Left renal cortex interstitium (tissue), 4 donors: Measurements from ENCODE around the gene XXYLT1. TPM values are rescaled to one million over a fixed set of nuclear protein-coding genes. Genes with fewer than 3 reads are reported as not detected.
"Not testable (repeated sequence)": the region's sequence is repeated elsewhere in the genome, so short reads cannot be mapped to it uniquely, and the experiment has no call there.

ENCODE experiments used
- DNase-seq, 4 donors: peaks; one replicate each; pipeline ENCODE4 v3.0.0-alpha.2; 2013; ENCODE audit warnings: low read depth in 4 of 4, low spot score in 2 of 4, missing footprints in 1 of 4
- polyA plus RNA-seq, 4 donors: library from polyadenylated mRNA; unstranded; fragments of 120-200 nt; gene quantifications; one replicate each; pipeline ENCODE4 v1.2.1, GENCODE V29; 2013; ENCODE audit not compliant: insufficient read length in 4 of 4

Gene XXYLT1, protein sequence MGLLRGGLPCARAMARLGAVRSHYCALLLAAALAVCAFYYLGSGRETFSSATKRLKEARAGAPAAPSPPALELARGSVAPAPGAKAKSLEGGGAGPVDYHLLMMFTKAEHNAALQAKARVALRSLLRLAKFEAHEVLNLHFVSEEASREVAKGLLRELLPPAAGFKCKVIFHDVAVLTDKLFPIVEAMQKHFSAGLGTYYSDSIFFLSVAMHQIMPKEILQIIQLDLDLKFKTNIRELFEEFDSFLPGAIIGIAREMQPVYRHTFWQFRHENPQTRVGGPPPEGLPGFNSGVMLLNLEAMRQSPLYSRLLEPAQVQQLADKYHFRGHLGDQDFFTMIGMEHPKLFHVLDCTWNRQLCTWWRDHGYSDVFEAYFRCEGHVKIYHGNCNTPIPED
- 10 to 100 TPM; 25.6 to 36.9 (median 30.8) TPM for polyA plus RNA-seq

DNA sequence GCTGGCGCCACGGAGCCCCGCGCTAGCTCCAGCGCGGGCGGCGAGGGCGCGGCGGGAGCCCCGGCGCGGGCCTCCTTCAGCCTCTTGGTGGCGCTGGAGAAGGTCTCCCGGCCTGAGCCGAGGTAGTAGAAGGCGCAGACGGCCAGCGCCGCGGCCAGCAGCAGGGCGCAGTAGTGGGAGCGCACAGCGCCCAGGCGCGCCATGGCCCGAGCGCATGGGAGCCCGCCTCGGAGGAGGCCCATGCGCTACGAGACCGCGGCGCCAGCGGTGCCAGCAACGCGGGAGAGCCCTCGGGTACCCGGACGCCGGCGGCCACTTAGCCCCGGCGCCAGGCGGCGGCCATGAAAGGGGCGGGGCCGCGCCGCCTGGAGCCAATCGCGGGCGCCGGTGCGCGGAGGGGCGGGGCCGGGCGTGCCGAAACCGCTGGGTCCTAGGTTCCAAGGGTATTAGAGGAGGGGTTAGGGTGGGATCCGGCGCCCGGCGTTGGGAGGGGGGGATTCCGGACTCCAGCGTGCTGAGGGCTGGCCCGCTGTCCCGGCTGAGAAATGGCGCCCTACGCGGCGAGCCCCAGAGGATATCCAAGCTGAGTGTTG, at the start of gene XXYLT1:
TSS of gene XXYLT1 (minus strand) at position 343 of the 593 bp plus-strand sequence. CDS start at position 242, 101 bp downstream.
- DNase-seq, result peak in 3 of 4 donors; percentile 79 to 84 (median 80)

DNA sequence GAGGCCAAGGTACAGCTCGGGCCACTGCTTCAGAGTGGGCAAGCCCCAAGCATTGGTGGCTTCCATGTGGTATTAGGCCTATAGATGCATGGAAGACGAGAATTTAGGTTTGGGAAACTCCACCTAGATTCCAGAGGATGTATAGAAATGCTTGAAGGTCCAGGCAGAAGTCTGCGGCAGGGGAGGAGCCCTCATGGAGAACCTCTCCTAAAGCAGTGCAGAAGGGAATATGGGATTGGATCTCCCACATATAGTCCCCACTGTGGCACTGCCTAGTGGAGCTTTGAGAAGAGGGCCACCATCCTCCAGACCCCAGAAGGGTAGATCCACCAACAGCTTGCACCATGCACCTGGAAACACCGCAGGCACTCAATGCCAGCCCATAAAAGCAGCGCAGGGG, 48.1 kb upstream of the XXYLT1 start:
- no peak for DNase-seq

DNA sequence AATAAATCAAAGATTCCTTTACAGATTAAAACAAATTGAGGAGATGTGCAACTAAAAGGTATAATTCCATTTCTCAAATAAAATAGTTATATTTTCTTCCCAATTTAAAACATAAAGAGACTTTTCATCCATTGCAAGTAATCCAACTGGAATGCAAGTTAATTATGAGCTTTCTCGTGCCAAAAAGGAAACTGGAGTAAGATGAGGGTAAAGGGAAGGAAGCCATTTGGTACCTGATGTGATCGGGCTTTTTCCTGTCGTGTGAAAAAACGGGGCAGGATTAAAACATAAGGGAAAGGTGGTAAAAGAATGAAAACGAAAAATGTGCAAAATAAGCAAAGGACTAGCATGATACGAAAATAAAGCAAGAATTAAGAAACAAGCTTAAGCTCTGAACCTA, 41.8 kb upstream of the XXYLT1 start:
- DNase-seq, result no peak

DNA sequence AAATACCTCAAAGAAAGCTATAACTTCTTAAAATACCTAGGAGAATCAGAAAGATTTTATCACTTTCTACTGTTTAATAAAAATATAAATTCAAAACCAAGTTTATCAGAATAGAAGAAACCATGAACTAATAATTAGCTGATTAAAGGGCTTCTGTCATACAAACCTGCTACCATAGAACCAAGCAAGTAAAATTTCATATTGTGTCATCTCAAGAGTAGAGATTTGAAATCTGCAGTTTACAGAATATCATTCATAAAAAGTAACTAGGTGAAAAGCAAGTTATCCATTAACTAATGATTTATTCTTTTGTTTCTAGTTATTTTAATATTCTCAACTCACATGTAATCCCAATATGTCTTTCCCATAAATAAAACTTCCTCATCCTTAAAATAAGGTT, 36.8 kb upstream of the XXYLT1 start:
- DNase-seq, result no peak

DNA sequence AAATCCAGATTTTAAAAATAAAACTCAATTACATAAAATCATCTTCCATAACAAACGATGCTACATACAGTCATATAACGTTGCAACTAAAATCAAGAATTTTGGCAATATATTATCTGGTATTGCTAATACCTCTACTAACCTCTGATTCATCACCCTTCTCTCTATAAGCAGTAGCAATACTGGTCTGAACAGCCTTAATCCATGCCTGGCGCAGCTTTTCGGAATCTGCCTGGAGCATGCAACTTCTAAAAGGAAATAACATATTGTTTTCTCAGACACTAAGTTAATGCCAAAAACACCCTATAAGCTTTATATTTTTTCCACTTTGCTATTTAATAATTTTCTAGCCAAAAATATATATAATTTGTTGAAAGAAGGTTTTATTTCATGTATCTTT, 35.4 kb upstream of the XXYLT1 start:
- no peak for DNase-seq

DNA sequence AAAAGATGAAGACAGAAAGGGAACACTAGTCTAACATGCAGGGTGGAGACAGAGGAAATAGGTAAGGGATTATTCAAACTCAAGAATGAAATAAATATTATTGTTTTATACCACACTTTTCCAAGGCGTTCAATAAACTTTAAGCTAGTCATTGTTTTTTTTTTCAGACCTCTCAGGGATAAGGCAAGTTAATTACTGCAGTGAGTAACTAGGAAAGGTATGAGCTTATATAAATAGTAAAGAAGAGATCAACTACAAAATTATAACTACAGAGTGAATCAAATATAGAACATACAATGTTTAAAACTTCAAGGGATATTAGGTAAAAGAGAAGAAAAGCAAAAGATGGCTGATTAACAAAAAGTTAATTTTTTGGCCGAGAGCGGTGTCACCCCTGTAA, 31.5 kb upstream of the XXYLT1 start:
- DNase-seq, result no peak

DNA sequence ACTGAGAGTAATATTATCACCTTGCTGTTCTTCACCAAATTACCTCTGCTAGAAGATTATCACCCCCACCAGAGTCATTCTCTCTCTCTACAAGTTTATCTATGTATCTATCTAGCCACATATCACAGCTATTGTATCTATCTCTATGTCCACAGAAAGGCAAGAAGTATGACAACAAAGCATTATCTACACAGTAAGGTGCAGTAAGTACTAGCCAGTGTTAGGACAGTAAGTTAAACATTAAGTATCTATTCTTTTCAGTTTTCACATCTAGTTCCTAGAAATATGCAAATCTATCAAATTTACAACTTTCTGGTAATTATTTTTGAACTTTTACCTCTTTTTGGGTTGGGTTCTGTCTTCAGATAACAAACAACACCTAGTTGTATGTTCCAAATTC, 26.5 kb upstream of the XXYLT1 start:
- DNase-seq, result no peak

DNA sequence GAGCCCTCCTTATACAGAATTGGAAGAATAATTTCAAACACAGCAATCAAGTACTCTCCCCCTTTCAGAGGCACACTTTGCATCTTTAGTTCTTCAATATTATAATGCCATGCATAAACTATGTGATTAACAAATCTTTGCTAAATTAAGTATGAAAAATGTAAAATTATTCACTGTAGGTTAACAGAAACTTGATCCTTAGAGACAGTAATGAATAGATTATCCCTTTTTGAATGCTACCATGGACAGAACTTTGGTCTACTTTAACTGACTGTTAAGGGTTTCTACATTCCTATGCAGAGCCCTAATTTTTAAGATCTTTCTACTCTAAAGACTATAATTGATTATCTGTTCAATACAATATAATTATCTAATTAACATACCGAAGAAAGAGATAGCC, 25.7 kb upstream of the XXYLT1 start:
- DNase-seq, result no peak

DNA sequence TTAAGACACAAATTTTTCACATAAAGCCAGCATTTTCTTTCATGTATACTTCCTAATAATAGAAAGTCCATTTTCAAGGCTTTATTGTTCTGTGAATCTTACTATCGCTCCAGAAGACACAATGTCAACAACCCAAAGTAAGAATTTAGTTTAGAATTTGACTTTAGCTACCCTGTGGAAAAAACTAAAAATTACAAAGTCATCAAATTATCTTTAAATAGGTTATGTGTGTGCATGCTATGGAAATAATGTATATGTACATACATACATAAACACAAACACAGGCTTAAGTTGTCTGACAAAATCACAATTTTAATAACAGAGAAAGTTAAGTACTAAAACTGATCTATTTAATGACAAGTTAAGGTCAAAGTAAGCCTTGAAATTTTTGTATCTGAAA, 20.2 kb upstream of the XXYLT1 start:
- no peak for DNase-seq

DNA sequence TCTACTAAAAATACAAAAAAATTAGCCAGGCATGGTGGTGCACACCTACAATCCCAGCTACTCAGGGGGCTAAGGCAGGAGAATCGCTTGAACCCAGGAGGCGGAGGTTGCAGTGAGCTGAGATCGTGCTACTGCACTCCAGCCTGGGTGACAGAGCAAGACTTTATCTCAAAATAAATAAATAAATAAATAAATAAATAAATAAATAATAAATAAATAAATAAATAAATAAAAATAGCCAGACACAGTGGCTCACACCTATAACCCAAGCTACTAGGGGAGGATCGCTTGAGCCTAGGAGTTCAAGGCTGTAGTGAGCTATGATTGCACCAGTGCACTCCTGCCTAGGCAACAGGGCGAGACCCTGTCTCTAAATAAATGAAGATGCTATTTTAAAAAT, 19.7 kb upstream of the XXYLT1 start:
- DNase-seq, result not testable (repeated sequence)

DNA sequence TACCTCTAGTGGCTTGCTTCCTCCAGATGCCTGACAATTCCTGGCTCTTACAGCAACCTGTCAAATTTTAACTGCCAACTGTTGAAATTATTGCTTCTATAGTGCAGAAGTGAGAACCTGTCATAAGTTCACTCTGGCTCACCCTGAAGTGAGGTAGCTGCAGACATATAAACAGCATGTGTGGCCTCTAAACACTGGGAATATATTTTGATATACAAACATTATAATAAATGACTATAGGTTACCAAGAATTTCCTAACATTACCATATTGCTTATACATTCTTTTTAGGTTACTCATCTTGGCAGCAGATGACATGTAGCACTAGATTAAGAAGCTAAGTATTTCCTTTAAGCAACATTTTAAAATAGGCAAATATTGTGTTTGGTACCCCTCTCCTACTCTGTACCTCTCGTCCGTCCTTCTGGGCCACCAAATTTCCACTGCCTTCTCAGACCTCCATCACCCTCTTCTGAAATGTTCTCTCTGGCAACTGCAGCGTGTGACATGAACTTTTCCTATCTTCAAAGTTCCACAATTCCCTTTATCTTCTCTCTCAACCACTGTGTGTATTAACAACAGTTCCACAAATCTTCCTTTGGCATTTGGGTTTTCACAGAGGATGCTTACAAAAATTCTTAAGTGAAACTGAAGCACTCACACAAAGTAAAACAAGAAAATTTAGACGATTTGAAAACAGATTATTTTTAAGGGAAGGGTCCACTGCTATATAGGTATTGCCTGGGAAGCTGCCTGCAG, 15.3 kb upstream of the XXYLT1 start:
- DNase-seq, result no peak

DNA sequence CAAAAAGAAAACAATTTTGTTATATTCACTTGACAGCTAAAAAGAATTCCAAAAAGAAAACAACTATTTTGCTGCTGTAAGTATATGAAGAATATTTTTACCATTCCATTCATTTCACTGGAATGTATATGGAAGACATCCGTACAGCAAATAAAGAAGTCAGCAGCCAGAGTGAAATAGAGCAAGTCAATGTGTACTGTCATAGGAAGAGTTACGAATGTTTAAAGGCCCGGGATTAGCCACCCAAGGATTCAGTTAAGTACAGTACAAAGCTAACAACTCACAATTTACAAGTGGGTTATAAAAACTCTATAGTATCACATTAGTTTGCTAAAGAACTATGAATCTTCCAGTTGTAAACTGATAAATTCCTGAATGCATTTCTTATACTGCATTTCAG, 14.4 kb upstream of the XXYLT1 start:
- no peak for DNase-seq

DNA sequence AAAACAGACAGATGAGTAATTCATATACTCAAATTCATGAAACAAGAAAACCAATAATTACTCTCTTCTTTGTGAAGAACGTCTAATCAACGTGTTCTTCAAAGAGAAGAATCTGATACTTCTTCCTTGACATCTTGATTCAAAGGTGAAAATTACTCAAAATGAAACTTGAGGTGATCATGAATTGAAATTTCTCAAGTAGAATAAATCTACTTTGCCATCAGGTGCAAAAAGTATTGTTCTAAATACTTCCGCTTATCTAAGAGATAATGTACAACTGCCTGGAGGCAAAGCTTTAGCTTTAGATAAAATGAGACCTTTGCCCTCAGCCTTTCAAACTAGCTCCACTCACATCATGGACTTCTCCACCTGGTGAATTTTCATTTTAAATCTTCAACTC, 13.9 kb upstream of the XXYLT1 start:
- no peak for DNase-seq

DNA sequence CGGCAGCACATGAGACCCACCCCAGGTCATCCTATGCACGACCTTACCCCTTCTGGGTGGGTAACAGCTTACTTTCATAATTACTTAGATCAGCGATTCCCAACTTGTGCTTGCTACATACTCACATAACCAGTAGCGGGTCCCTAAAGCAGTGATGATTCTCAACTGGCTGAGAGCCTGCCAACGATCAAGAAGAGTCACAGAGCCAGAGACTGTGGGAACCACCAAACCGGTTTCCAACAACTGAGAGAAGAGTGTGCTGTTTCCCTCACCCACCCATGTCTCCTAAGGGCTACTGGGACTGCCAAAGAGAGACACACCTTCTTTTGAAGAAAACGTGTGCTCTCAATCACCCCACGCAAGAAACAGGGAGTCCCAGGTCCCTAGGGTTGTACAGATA, 12.0 kb upstream of the XXYLT1 start:
- DNase-seq, result no peak

DNA sequence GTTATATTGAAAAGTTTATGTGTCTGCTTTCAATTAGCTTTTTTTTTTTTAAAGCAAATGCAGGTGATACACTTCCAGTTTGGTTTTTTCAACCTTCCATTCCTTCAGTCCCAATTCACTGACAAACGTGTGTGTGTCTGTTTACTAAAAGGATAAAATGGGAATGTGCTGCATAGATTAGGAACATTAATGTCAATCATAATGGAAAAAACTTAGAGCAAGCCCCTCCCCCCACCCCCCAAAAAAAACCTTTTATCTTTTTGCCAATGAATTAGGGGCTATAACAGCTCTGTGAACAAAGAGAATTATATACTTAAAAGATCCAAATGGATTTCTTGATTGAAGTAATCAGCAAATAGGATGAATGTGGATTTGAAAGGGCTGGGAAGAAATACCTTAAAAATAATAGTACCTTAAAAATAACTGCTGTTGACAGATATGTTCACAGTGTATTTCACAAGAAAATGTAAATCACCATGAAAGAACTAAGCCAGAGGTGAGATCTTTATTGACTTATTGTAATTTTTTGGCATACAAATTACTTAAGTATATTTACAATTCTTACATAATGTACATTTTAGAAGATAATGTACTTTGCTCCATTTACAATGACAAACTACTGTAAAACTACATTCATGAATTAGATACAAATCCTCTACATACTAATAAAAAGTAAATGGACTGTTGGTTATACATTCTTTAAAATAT, 3.5 kb upstream of the XXYLT1 start:
- DNase-seq, result no peak

DNA sequence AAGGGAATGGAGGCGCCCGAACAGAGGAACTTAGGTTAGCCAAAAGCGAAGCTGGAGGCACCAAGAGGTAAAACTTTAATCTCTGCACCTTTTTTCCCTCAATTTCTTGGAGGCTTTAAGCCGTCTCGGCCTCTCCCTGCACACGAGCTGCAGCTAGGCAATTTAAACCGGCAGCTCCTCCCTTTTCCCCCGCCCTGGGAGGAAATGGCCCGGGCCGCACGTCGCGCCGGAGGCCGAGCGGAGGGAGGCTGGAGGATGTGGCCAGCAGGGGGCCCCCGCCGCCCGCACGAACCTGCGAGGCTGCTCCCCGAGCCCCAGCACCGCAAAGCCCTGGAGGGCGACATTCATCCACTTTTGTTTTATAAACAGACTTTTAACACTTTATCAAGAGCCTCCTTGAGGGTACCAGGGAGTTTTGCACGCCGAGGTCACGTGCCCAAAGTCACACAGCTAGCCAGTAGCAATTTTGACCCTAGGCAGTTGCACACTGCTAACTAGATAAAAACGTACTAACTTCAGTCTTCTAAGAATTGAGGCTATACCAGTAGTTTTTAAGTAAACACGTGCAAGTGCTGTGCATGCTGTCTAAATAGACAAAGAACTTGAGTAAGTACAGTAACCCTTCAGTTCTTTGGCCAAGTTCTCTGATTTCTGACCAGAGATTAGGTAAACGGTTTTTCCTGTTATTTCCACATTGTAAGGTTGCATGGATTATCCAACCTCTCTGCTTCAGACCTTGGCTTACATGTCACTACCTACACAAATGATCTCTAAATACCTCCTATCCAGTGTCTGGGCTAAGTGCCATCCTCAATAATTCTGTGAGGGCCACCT, 668 bp upstream of the XXYLT1 start:
- DNase-seq, result peak in 3 of 4 donors; percentile 72 to 83 (median 75)

DNA sequence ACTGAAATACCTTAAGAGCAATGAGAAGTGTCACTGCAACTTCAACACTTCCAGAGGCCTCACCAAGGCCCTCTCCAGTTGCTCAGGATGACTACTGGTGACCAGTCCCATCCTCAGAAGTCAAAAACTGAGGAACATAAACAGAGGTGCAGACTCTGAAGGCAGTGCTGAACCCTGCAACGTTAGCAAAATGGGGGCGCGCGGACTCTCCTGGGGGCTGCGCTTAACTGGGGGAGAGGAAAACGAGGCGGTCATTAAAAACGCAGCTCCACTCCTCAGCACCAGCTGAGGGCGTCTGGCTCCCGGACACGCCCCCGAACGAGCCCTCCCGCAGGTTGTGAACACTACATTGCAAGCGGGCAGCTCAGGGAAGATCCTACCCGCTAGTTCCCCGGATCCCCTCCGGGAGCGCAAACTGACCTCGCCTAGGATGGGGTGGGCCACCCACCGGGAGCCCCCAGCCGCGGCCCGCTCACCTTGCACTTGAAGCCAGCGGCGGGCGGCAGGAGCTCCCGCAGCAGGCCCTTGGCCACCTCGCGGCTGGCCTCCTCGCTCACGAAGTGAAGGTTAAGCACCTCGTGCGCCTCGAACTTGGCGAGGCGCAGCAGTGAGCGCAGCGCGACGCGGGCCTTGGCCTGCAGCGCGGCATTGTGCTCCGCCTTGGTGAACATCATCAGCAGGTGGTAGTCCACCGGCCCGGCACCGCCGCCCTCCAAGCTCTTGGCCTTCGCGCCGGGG, 711 bp downstream of the XXYLT1 start:
- no peak for DNase-seq

DNA sequence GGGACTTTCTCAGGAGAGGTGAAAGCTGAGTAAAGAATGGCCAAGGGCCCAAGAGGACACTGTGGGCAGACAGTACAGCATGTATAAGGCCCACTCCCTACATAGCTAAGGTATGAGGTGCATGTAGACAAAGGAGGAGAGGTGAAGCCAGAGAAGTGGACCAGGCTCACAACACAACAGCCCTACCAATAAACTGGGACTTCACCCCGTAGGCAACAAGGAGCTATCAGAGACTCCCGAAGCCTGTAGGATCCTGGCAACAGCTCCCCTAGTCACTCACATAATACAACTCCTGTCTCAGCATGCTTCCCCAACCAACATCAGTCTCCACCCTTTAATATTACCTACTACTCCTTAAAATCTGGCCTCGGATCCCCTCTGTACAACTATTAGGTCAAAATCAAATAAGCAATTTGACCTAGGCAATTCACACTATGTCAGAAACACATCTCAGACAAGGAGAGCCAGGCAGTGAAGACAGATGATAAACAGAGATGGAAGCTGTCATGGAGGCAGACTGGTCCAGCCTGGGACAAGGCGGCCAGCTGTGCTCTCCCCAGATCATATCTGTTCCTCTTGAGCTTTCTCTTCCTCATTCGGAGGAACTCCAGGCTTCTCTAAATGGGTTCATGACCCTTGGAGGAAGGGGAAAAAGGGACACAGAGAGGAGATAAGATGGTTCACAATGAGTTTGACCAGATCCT, 1.4 kb downstream of the XXYLT1 start:
- DNase-seq, result no peak
